Lower leg skin (tissue), 3 donors: Measurements from ENCODE around the gene CNOT1.

Experiments
- CTCF ChIP-seq, 3 donors: fragments of 450-650 bp; IDR thresholded peaks; one replicate each; pipeline ENCODE4 v1.5.1; 2016; ENCODE audit warnings: antibody characterized with exemption in 3 of 3, mild to moderate bottlenecking in 3 of 3, moderate library complexity in 2 of 3
- POLR2A ChIP-seq, 2 donors: fragments of 450-650 bp; IDR thresholded peaks; one replicate each; pipeline ENCODE4 v1.6.1; 2016 to 2017; ENCODE audit warnings: antibody characterized with exemption in 2 of 2, mild to moderate bottlenecking in 1 of 2, moderate library complexity in 1 of 2

GRCh38 chr16:58530179-58530578, 99.4 kb downstream of the CNOT1 start:
- TF ChIP-seq CTCF (IDR thresholded peaks at IDR 0.05) (no peak), POLR2A (IDR thresholded peaks at IDR 0.05) (no peak)
